Mucosa of stomach (tissue), 1 donor: Measurements from ENCODE around the gene STX1A.
"Not testable (repeated sequence)": the region's sequence is repeated elsewhere in the genome, so short reads cannot be mapped to it uniquely, and the experiment has no call there.

Experiments
- H3K27me3 ChIP-seq: one replicate; pipeline ENCODE4 v1.7.0; 2013; ENCODE audit warnings: mild to moderate bottlenecking, low read length; ENCODE audit not compliant: control insufficient read depth, insufficient read depth
- H3K36me3 ChIP-seq: one replicate; pipeline ENCODE4 v1.7.0; 2013; ENCODE audit warnings: low read length; ENCODE audit not compliant: control insufficient read depth, insufficient read depth
- H3K4me1 ChIP-seq: one replicate; pipeline ENCODE4 v1.7.0; 2013; ENCODE audit warnings: mild to moderate bottlenecking, low read length; ENCODE audit not compliant: control insufficient read depth, insufficient read depth
- H3K4me3 ChIP-seq: one replicate; pipeline ENCODE4 v1.7.0; 2013; ENCODE audit warnings: low read length
- H3K9ac ChIP-seq: one replicate; pipeline ENCODE4 v1.7.0; 2013; ENCODE audit warnings: mild to moderate bottlenecking, low read length, moderate library complexity
- H3K9me3 ChIP-seq: one replicate; pipeline ENCODE4 v1.7.0; 2013; ENCODE audit warnings: mild to moderate bottlenecking, low read length, moderate library complexity; ENCODE audit not compliant: control insufficient read depth
- donor health status: Pancreatic carcinoma.

The STX1A gene

GRCh38 chr7:73669858-73670385 is 49.5 kb downstream of the STX1A start:
- no peak overlapping the region for H3K4me3 ChIP-seq

GRCh38 chr7:73669288-73669701 is 50.2 kb downstream of the STX1A start:
- Histone ChIP-seq H3K27me3 (peaks cover 7% of the 10 kb centered on the region), H3K4me1 (peaks cover 7% of the 10 kb centered on the region), H3K9me3 (no peaks in the 10 kb centered on the region), H3K9ac (no peak overlapping the region), H3K36me3 (no peaks in the 10 kb centered on the region), H3K4me3 (no peak overlapping the region)

More at GRCh38 chr7:73669858-73670385, 49.5 kb downstream of the STX1A start:
- Histone ChIP-seq H3K9ac (no peak overlapping the region), H3K36me3 (no peaks in the 10 kb centered on the region), H3K4me1 (peaks cover 7% of the 10 kb centered on the region), H3K27me3 (peaks cover 7% of the 10 kb centered on the region), H3K9me3 (no peaks in the 10 kb centered on the region)

GRCh38 chr7:73668886-73669230 is 50.6 kb downstream of the STX1A start:
- peak overlapping the region; percentile 43 for H3K9ac ChIP-seq
- H3K9me3 ChIP-seq, result no peaks in the 10 kb centered on the region
- peaks cover 7% of the 10 kb centered on the region for H3K4me1 ChIP-seq
- no peaks in the 10 kb centered on the region for H3K36me3 ChIP-seq
- H3K4me3 ChIP-seq, result no peak overlapping the region
- peaks cover 7% of the 10 kb centered on the region for H3K27me3 ChIP-seq

GRCh38 chr7:73668103-73668885 is 51.2 kb downstream of the STX1A start:
- Histone ChIP-seq H3K4me1 (peaks cover 7% of the 10 kb centered on the region), H3K27me3 (peaks cover 7% of the 10 kb centered on the region), H3K9ac (peak overlapping the region; percentile 43), H3K36me3 (no peaks in the 10 kb centered on the region), H3K9me3 (no peaks in the 10 kb centered on the region), H3K4me3 (no peak overlapping the region)

- H3K9ac ChIP-seq, result peak within 1 kb of the TSS; percentile 43
- peaks cover 9% of the 10 kb centered on the region for H3K27me3 ChIP-seq
- no peaks in the 10 kb centered on the region for H3K9me3 ChIP-seq
- H3K4me1 ChIP-seq, result peaks cover 7% of the 10 kb centered on the region
- H3K4me3 ChIP-seq, result no peak within 1 kb of the TSS
- no peaks in the 10 kb centered on the region for H3K36me3 ChIP-seq
Observed at GRCh38 chr7:73667344-73668102, 51.9 kb downstream of the STX1A start, which contains the start of gene VPS37D. VPS37D (plus strand) TSS chr7:73667831; CDS start chr7:73667959, 128 bp downstream.

GRCh38 chr7:73663033-73663432 is 56.4 kb downstream of the STX1A start:
- Histone ChIP-seq H3K4me1 (no peaks in the 10 kb centered on the region), H3K4me3 (no peak overlapping the region), H3K36me3 (no peaks in the 10 kb centered on the region), H3K9ac (no peak overlapping the region), H3K9me3 (no peaks in the 10 kb centered on the region), H3K27me3 (peaks cover 5% of the 10 kb centered on the region)

- not testable (repeated sequence) for H3K4me3 ChIP-seq, H3K4me1 ChIP-seq, H3K9me3 ChIP-seq, H3K36me3 ChIP-seq, H3K27me3 ChIP-seq, H3K9ac ChIP-seq
Observed at GRCh38 chr7:73660594-73660993, 58.9 kb downstream of the STX1A start.

- no peak overlapping the region for H3K4me3 ChIP-seq
- H3K36me3 ChIP-seq, result no peaks in the 10 kb centered on the region
- no peaks in the 10 kb centered on the region for H3K9me3 ChIP-seq
- no peaks in the 10 kb centered on the region for H3K4me1 ChIP-seq
- peaks cover 5% of the 10 kb centered on the region for H3K27me3 ChIP-seq
- no peak overlapping the region for H3K9ac ChIP-seq
Observed at GRCh38 chr7:73659983-73660382, 59.5 kb downstream of the STX1A start.

- H3K4me1 ChIP-seq, H3K9ac ChIP-seq, H3K9me3 ChIP-seq, H3K4me3 ChIP-seq, H3K36me3 ChIP-seq: not testable (repeated sequence)
- peaks cover 12% of the 10 kb centered on the region for H3K27me3 ChIP-seq
Observed at GRCh38 chr7:73655309-73655708, 64.2 kb downstream of the STX1A start.

- no peak overlapping the region for H3K4me3 ChIP-seq
- H3K27me3 ChIP-seq, result peaks cover 31% of the 10 kb centered on the region
Observed at GRCh38 chr7:73652541-73652949, 66.9 kb downstream of the STX1A start.

GRCh38 chr7:73650524-73650923 is 68.9 kb downstream of the STX1A start:
- H3K9me3 ChIP-seq, result no peaks in the 10 kb centered on the region
- peaks cover 4% of the 10 kb centered on the region for H3K4me1 ChIP-seq
- no peak overlapping the region for H3K4me3 ChIP-seq
- no peaks in the 10 kb centered on the region for H3K36me3 ChIP-seq
- no peak overlapping the region for H3K9ac ChIP-seq
- peaks cover 51% of the 10 kb centered on the region for H3K27me3 ChIP-seq

More at GRCh38 chr7:73652541-73652949, 66.9 kb downstream of the STX1A start:
- peaks cover under 1% of the 10 kb centered on the region for H3K4me1 ChIP-seq
- H3K9ac ChIP-seq, result no peak overlapping the region
- H3K9me3 ChIP-seq, result no peaks in the 10 kb centered on the region
- H3K36me3 ChIP-seq, result no peaks in the 10 kb centered on the region

GRCh38 chr7:73649576-73649975 is 69.9 kb downstream of the STX1A start:
- Histone ChIP-seq H3K9me3 (no peaks in the 10 kb centered on the region), H3K27me3 (peaks cover 54% of the 10 kb centered on the region), H3K9ac (no peak overlapping the region), H3K36me3 (no peaks in the 10 kb centered on the region), H3K4me3 (no peak overlapping the region), H3K4me1 (peaks cover 4% of the 10 kb centered on the region)
